LNCaP clone FGC (cell line): ENCODE results near the gene ZSCAN23.
"Not testable (repeated sequence)": the region's sequence is repeated elsewhere in the genome, so short reads cannot be mapped to it uniquely, and the experiment has no call there.

Experiments
- DNase-seq: peaks from one replicate; pipeline ENCODE4 v3.0.0-alpha.2; 2011; ENCODE audit warnings: low read depth
- H3K4me3 ChIP-seq: 2 replicates; pipeline ENCODE4 v1.5.1; 2011; ENCODE audit warnings: mild to moderate bottlenecking, low read depth, low read length, control low read depth
- CTCF ChIP-seq: IDR thresholded peaks from 2 replicates; pipeline ENCODE4 v1.5.1; 2012; ENCODE audit warnings: mild to moderate bottlenecking; ENCODE audit not compliant: control insufficient read depth, insufficient read depth; ENCODE audit errors: extremely low read depth

ZSCAN23 gene

GRCh38 chr6:28462401-28462800 lies 19.1 kb upstream of the ZSCAN23 start:
- DNase-seq = no peak
- TF ChIP-seq CTCF = no peak
- no peak overlapping the region for H3K4me3 ChIP-seq

DNA sequence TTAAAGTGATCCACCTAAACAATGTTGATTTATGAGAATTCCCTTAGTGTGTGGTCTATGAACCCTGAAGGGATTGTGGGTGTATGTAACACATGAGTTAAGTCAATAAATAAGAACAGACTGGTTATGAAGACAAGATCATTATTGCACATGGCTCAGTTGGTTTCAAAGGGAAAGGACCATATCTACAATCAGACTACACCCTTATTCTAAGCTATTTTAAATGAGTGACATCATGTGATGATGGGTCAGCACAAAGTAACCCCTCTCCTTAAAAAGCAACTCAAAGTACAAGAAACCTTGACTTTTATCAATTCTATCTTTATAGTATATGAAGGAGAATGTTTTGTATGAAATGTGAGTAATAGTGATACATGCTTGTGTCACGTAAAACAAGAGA lies 15.3 kb upstream of the ZSCAN23 start:
- peak; percentile 95 for DNase-seq
- H3K4me3 ChIP-seq = no peak overlapping the region
- TF ChIP-seq CTCF = no peak

DNA sequence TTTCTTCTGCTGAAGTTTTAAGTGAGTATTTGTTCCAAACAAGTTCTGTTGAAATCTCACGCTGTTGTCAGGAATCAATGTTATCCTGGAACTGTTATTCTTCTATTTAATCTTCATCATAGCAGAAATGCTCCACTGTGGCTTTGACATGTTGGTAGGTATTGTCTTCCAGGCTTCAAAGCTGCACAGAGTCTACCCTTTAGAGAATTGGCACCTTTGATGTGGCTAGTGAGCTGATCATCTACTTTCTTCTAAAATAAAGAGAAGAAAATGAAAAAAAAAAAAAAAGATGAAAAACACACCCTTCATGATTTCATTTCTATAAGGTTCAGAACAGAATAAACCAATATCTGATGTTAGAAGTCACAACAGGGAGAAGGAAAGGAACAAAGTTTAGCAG lies 5.8 kb upstream of the ZSCAN23 start:
- TF ChIP-seq CTCF = no peak
- DNase-seq = no peak
- no peak overlapping the region for H3K4me3 ChIP-seq

DNA sequence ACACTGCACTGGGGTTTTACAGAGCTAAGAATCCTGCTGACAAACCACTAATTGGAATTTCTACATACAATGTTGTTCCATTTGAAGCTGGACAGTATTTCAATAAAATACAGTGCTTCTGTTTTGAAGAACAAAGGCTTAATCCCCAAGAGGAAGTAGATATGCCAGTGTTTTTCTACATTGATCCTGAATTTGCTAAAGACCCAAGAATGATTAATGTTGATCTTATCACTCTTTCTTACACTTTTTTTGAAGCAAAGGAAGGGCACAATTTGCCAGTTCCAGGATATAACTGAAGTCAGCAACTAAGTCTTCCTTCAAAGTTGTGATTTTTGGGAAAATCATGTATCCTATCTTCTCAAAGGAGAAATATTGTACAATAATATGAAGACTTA lies 4.2 kb upstream of the ZSCAN23 start:
- not testable (repeated sequence) for H3K4me3 ChIP-seq, DNase-seq

- no peak for TF ChIP-seq CTCF
- DNase-seq = no peak
- H3K4me3 ChIP-seq = no peak overlapping the region
Measured at GRCh38 chr6:28446818-28447511, 3.7 kb upstream of the ZSCAN23 start.

DNA sequence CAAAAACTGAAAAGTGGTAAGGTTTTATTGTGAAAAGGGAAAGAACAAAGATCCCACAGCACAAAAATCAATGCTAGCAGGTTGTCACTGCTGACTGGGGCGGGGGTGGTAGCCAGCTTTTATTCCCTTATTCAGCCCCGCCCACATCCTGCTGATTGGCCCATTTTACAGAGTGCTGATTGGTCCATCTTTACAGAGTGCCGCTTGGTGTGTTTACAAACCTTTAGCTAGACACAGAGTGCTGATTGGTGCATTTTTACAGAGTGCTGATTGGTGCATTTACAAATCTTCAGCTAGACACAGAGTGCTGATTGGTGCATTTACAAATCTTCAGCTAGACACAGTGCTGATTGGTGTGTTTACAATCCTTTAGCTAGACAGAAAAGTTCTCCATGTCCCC lies 1.5 kb upstream of the ZSCAN23 start:
- not testable (repeated sequence) for DNase-seq

GRCh38 chr6:28442586-28442985 lies 705 bp downstream of the ZSCAN23 start:
- no peak for TF ChIP-seq CTCF
- DNase-seq = no peak
- H3K4me3 ChIP-seq = peak overlapping the region; percentile 95

More for the DNA sequence above, 1.5 kb upstream of the ZSCAN23 start:
- H3K4me3 ChIP-seq = not testable (repeated sequence)

DNA sequence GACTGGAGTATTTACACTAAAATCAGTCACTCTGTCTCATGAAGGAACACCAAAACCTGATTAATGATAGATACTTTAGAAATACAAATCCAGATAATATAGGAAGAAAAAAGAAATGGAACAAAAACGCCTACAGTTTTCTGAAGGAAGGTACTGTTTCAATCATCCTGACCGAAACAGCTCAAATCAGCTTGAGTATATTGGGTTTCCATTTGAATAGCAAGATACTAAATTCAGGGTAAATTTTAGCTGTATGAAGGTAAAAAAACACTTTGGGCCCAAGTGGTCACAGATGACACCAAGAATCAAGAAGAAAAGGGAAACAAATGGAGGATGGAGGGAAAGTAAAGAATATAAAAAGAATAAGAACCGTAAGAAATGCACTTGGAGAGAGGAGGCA lies 6.9 kb downstream of the ZSCAN23 start:
- no peak overlapping the region for H3K4me3 ChIP-seq
- DNase-seq = no peak
- TF ChIP-seq CTCF = no peak
